Left cardiac atrium (tissue), 4 donors: Measurements from ENCODE around the gene RASAL1. TPM values are rescaled to one million over a fixed set of nuclear protein-coding genes. Genes with fewer than 3 reads are reported as not detected.
A peak's percentile ranks its signal among the peaks of the same experiment; 100 is the strongest.

ENCODE experiments used
- ATAC-seq, 2 donors: fragments of 200-7000 bp; cut with Tn5 transposase; one replicate each; pipeline ENCODE4 v1.9.1; 2020; ENCODE audit warnings: mild to moderate bottlenecking in 2 of 2, moderate library complexity in 2 of 2
- DNase-seq: peaks from one replicate; pipeline ENCODE4 v3.0.0-alpha.2; 2020
- intact Hi-C, 2 donors: fragments of 100-400 bp; cut with DNase I; formaldehyde crosslinking; loops; one replicate each; pipeline versions ENCODE4 v1.14.1 to v1.15.1; 2022 to 2023
- total RNA-seq, 2 donors: library from RNA; stranded (reverse); fragmentation: NEBNext Ultra II Directional; extraction: Animal tissue kit (Norgen Biotek cat#: 25700); gene quantifications; one replicate each; pipeline ENCODE4 v1.2.1, GENCODE V29; 2021
- donor health status: DM: no; HTN: yes; CAD: no.
- donor health status: DM: no; HTN: yes; CAD: no; lungs with severe emphysema.
- donor health status: DM: yes; HTN: yes; CAD: no.
- donor health status: Dilated cardiomyopathy.

The RASAL1 gene
- total RNA-seq, 2 donors from 2014 or later: not detected

DNA sequence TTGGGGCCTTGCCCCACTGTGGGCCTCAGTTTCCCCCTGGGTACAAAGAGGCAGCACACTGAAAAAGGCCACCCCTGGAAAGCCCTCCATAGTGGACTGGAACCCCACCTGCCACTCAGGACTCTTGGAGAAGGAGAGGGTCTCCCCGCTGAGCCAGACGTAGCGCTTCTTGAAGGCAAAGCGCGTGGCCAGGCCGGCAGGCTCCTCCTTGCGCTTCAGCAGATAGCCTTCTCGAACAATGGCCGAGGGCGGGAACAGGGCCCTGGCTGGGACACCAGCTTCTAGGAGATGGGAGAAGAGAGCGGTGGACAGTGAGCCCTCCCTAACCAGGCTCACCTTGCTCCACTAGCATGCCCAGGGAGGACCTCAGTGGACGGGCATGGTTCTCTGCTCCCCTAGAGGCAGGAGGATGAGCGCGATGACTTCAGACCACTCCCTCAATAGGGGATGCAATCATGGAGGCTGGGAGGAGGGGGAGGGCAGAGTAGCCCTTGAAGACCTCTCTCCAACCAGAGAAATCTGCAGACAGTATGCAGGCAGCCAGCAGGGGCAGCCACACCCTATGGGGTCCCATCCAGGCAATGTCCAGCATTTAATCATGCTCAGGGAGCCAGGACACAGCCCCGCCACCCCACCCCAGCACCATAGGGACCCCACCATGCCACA is 29.8 kb downstream of the RASAL1 start:
- intact Hi-C loops: no loop called here
- ATAC-seq: no peak
- no peak for DNase-seq

- DNase-seq (no peak), ATAC-seq (no peak)
- intact Hi-C loops: no loop called here
These were observed 30.5 kb downstream of the RASAL1 start for GRCh38 chr12:113104953-113105510.

DNA sequence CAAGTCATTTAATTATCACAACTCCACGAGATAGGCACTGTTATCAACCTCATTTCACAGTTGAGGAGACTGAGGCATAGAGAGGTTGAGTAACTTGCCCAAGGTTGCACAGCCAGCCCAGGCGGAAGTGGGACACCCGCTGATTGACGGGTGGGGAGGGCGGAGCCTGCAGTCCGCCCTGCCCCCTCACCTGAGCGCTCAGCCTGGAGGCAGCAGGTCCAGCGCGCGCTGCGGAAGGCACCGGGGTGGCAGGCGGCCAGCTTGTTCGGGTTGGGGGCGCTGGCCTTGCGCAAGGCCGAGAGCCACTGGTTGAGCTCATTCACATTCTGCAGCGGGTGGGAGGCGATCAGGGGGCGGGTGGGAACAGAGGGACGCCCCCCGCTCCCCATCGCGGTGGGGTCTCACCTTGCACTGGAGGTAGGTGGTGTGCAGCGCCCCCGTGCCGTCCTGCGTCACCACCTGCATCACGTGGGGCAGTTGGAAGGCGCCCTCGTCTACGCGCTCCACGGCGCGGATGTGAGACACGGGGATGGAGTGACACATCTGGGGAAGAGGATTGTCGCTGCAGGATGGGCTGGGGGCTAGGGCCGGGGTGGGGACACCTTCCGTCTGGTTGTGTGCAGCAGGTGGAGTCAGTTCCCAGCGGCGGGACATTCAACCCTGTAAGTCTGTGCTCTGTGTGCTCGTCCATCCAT is 31.7 kb downstream of the RASAL1 start:
- intact Hi-C loops: no loop called here
- DNase-seq (no peak), ATAC-seq (peak in 1 of 2 donors; percentile 23)

GRCh38 chr12:113102811-113103210 is 32.8 kb downstream of the RASAL1 start:
- ATAC-seq (no peak), DNase-seq (no peak)
- intact Hi-C loops: no loop called here

- intact Hi-C loops: no loop called here
- DNase-seq (no peak), ATAC-seq (no peak)
These were observed 33.8 kb downstream of the RASAL1 start for GRCh38 chr12:113101751-113102150.

DNA sequence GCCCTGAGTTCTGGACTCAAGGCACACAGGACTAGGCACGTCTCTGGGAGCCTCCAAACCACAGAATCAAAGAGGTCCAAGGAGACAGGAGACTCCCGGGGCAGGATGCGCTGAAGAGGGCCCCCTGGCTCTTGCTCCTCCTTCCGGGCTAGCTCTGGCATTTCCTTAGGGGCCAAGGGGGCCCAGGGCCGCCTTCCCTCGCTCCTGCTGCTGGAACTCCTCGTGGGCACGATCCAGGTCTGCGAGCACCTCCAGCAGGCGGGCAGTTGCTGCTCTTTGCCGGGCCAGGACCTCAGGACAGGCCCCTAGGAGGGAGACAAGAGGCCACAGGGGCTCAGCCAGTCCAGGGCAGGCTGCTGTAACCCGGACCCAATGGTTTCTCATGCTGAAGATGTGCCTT is 35.8 kb downstream of the RASAL1 start:
- ATAC-seq (no peak), DNase-seq (no peak)
- intact Hi-C loops: loop anchor here in 1 of 2 donors (5.0 kb wide), 1 partner anchor 47 kb away; no protein-coding TSS in a partner anchor

DNA sequence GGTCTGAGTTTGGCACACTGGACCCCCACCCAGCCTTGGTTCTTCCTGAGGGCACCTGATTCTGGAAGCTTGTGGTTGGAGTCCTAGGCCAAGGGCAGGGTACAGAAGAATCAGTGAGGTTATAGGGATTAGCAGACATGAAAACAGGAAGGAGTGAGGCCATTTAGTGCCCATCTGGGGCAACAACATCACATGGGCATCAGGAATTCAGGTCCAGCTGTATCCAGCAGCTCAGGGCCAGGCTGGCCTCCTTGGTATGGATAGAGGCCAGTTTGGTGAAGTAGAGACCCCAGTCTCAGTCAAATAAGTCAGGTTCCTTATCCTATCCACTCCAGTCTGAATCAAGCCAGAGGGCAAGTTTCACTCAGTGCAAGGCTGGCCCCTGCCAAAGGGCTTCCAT is 36.2 kb downstream of the RASAL1 start:
- ATAC-seq: no peak
- intact Hi-C loops: loop anchor here in 1 of 2 donors (5.0 kb wide), 1 partner anchor 47 kb away; no protein-coding TSS in a partner anchor
- no peak for DNase-seq

- intact Hi-C loops: loop anchor here in 1 of 2 donors (5.0 kb wide), 1 partner anchor 46 kb away; no protein-coding TSS in a partner anchor
- peak; percentile 70 to 85 for ATAC-seq
- DNase-seq: peak; percentile 83
These were observed 37.0 kb downstream of the RASAL1 start for GRCh38 chr12:113098441-113099028.

- DNase-seq: peak; percentile 66
- peak; percentile 55 to 74 for ATAC-seq
- intact Hi-C loops: loop anchor here in 1 of 2 donors (5.0 kb wide), 1 partner anchor 46 kb away; no protein-coding TSS in a partner anchor
These were observed 37.7 kb downstream of the RASAL1 start for GRCh38 chr12:113097716-113098440.

DNA sequence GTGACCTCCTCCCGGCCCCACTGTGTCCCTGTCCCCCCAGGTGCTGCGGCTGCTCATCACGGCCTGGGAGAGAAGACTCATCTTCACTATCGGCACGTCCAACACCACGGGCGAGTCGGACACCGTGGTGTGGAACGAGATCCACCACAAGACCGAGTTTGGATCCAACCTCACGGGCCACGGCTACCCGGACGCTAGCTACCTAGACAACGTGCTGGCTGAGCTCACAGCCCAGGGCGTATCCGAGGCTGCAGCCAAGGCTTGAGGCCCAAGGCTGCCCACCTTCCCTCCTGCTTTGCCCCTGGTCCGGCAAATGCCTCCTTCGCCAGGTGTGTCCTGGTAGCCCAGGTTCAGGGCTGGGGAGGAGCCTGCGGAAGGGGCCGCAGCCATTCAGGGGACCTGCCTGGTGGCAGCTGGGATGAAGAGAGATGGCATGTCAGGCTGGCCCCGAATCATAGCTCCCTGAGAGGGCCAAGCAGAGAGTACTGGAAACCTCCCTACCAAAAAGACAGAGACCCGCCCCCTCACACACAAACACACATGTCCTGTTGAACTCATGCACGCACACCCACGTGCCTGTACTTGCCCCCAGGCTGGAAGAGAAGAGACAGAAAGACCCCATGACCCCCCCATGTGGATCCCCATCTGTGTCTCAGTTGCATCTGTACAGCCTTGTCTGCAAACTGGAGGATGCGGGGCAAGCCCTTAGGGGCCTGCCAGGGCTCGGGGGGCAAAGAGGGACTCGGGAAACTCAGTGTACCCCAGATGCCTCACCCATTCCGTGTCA is 38.7 kb downstream of the RASAL1 start:
- no peak for ATAC-seq
- intact Hi-C loops: loop anchor here in 1 of 2 donors (5.0 kb wide), 1 partner anchor 45 kb away; no protein-coding TSS in a partner anchor
- no peak for DNase-seq

GRCh38 chr12:113095405-113095804 is 40.2 kb downstream of the RASAL1 start:
- intact Hi-C loops: loop anchor here in 1 of 2 donors (5.0 kb wide), 1 partner anchor 43 kb away; no protein-coding TSS in a partner anchor

GRCh38 chr12:113094738-113095137 is 40.8 kb downstream of the RASAL1 start:
- ATAC-seq (no peak), DNase-seq (no peak)
- intact Hi-C loops: loop anchor here in 1 of 2 donors (5.0 kb wide), 1 partner anchor 42 kb away; no protein-coding TSS in a partner anchor

More at GRCh38 chr12:113095405-113095804, 40.2 kb downstream of the RASAL1 start:
- ATAC-seq: no peak
- no peak for DNase-seq

DNA sequence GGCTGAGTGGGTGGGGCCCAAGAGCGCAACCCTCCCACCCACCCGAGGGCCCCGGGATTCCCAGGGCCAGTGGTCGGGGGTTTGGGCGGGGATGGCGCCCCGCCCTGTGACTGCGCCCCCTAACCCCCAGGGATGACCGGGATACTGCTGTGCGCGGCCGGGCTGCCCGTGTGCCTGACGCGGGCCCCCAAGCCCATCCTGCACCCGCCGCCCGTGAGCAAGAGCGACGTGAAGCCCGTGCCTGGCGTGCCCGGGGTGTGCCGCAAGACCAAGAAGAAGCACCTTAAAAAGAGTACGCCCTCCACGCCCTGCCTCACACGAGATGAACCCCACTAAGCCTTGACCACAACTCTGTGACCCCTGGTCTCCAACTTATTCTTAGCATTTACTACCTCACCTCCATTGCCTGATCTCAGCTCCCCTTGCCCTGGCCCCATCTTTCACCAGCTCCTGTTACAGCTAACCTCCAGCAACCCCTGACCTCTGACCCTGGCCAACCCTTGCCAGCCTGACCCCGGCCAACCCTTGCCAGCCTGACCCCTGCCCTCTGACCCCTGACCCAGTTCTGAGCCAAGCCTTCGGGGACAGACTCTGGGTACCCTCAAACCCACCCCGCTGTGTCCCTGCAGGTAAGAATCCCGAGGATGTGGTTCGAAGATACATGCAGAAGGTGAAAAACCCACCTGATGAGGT is 42.0 kb downstream of the RASAL1 start:
- no peak for DNase-seq
- intact Hi-C loops: no loop called here
- no peak for ATAC-seq

GRCh38 chr12:113092607-113093408 is 42.8 kb downstream of the RASAL1 start:
- DNase-seq: peak; percentile 61
- peak; percentile 31 to 63 for ATAC-seq
- intact Hi-C loops: no loop called here

- intact Hi-C loops: no loop called here
- no peak for ATAC-seq
These were observed 44.1 kb downstream of the RASAL1 start for GRCh38 chr12:113091506-113091905.

GRCh38 chr12:113090740-113091139 is 44.8 kb downstream of the RASAL1 start:
- DNase-seq (no peak), ATAC-seq (no peak)
- intact Hi-C loops: no loop called here

More at GRCh38 chr12:113091506-113091905, 44.1 kb downstream of the RASAL1 start:
- DNase-seq: no peak

- no peak for DNase-seq
- intact Hi-C loops: no loop called here
- ATAC-seq: no peak
These were observed 45.7 kb downstream of the RASAL1 start for GRCh38 chr12:113089839-113090238.
